SU-DHL-6 (cell line): ENCODE measurements around the gene DMC1.

Experiments
- H2AFZ ChIP-seq: fragments of 200-600 bp; sonication (generic); 2 replicates; pipeline ENCODE4 v1.6.1; 2014; ENCODE audit warnings: low read depth, mild to moderate bottlenecking, moderate library complexity, mixed read lengths, antibody characterized with exemption, low read length; ENCODE audit not compliant: severe bottlenecking
- H3F3A ChIP-seq: fragments of 200-600 bp; shearing (Covaris generic); 2 replicates; pipeline ENCODE4 v1.6.0; 2016; ENCODE audit warnings: antibody characterized with exemption, mild to moderate bottlenecking; ENCODE audit not compliant: insufficient read depth
- H3K27ac ChIP-seq: fragments of 200-600 bp; sonication (generic); 2 replicates; pipeline ENCODE4 v1.5.1; 2016; ENCODE audit warnings: low read depth, mild to moderate bottlenecking, low read length, moderate library complexity, mixed read lengths
- H3K27me3 ChIP-seq: fragments of 200-600 bp; sonication (generic), shearing (Covaris generic); 2 replicates; pipeline ENCODE4 v1.6.0; 2014; ENCODE audit warnings: mild to moderate bottlenecking, low read length
- H3K36me3 ChIP-seq: fragments of 200-600 bp; sonication (generic); 2 replicates; pipeline ENCODE4 v1.6.1; 2014; ENCODE audit warnings: mild to moderate bottlenecking, low read length, mixed read lengths
- H3K4me2 ChIP-seq: fragments of 300-600, 200-600 bp; shearing (Covaris generic), sonication (generic); 2 replicates; pipeline ENCODE4 v1.6.0; 2014; ENCODE audit warnings: low read length, low read depth, mild to moderate bottlenecking; ENCODE audit not compliant: poor library complexity, severe bottlenecking
- H3K4me3 ChIP-seq: fragments of 200-600 bp; sonication (generic); 2 replicates; pipeline ENCODE4 v1.5.1; 2014; ENCODE audit warnings: antibody characterized with exemption, low read length, mild to moderate bottlenecking, mixed read lengths; ENCODE audit not compliant: insufficient read depth, poor library complexity, severe bottlenecking
- H3K79me2 ChIP-seq: fragments of 200-600 bp; sonication (generic); 2 replicates; pipeline ENCODE4 v1.6.1; 2014; ENCODE audit warnings: mild to moderate bottlenecking, low read length, moderate library complexity; ENCODE audit not compliant: insufficient read depth
- H3K9ac ChIP-seq: fragments of 200-600 bp; sonication (generic); 2 replicates; pipeline ENCODE4 v1.7.0; 2014; ENCODE audit warnings: mild to moderate bottlenecking, low read length
- H3K9me2 ChIP-seq: fragments of 200-600 bp; sonication (generic); replicated peaks from 2 replicates; pipeline ENCODE4 v1.6.1; 2014; ENCODE audit warnings: low read length; ENCODE audit not compliant: insufficient read depth
- H3K9me3 ChIP-seq: fragments of 200-600 bp; sonication (generic); 2 replicates; pipeline ENCODE4 v1.6.1; 2014; ENCODE audit warnings: low read length, mixed read lengths; ENCODE audit not compliant: insufficient read depth
- H4K20me1 ChIP-seq: fragments of 200-600 bp; sonication (generic); 2 replicates; pipeline ENCODE4 v1.6.1; 2014; ENCODE audit warnings: low read depth, mild to moderate bottlenecking, antibody characterized with exemption, low read length, moderate library complexity, mixed read lengths
- EZH2phosphoT487 ChIP-seq: fragments of 200-600 bp; sonication (generic), shearing (Covaris generic); conservative IDR thresholded peaks from 2 replicates; pipeline ENCODE4 v1.6.1; 2018; ENCODE audit warnings: mild to moderate bottlenecking, antibody characterized with exemption, low read length, moderate library complexity, mixed read lengths
- TF ChIP-seq, protein P1 (sequence below): fragments of 200-600 bp; sonication (generic); IDR thresholded peaks from one replicate; pipeline ENCODE4 v1.5.1; 2017; ENCODE audit warnings: antibody characterized with exemption, mild to moderate bottlenecking, low read length, moderate library complexity; ENCODE audit not compliant: insufficient read depth, poor library complexity, severe bottlenecking

The DMC1 gene

GRCh38 chr22:38479096-38479837 is 90.7 kb downstream of the DMC1 start:
- Histone ChIP-seq H3K27me3 (no peaks in the 10 kb centered on the region), H3K9me2 (no peaks in the 10 kb centered on the region), H3K4me2 (no peak overlapping the region), H3K79me2 (no peaks in the 10 kb centered on the region), H3K4me3 (no peak overlapping the region), H4K20me1 (0 out of 2 replicates have a peak, but pooled peaks cover 3% of the 10 kb centered on the region), H3K9me3 (no peaks in the 10 kb centered on the region), H3K27ac (no peak overlapping the region), H3K9ac (no peak overlapping the region), H2AFZ (no peak overlapping the region), H3F3A (peaks cover 30% of the 10 kb centered on the region), H3K36me3 (peaks cover 18% of the 10 kb centered on the region)
- TF ChIP-seq, protein P1, sequence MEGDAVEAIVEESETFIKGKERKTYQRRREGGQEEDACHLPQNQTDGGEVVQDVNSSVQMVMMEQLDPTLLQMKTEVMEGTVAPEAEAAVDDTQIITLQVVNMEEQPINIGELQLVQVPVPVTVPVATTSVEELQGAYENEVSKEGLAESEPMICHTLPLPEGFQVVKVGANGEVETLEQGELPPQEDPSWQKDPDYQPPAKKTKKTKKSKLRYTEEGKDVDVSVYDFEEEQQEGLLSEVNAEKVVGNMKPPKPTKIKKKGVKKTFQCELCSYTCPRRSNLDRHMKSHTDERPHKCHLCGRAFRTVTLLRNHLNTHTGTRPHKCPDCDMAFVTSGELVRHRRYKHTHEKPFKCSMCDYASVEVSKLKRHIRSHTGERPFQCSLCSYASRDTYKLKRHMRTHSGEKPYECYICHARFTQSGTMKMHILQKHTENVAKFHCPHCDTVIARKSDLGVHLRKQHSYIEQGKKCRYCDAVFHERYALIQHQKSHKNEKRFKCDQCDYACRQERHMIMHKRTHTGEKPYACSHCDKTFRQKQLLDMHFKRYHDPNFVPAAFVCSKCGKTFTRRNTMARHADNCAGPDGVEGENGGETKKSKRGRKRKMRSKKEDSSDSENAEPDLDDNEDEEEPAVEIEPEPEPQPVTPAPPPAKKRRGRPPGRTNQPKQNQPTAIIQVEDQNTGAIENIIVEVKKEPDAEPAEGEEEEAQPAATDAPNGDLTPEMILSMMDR, result no peak
- no peak for TF ChIP-seq EZH2phosphoT487

DNA sequence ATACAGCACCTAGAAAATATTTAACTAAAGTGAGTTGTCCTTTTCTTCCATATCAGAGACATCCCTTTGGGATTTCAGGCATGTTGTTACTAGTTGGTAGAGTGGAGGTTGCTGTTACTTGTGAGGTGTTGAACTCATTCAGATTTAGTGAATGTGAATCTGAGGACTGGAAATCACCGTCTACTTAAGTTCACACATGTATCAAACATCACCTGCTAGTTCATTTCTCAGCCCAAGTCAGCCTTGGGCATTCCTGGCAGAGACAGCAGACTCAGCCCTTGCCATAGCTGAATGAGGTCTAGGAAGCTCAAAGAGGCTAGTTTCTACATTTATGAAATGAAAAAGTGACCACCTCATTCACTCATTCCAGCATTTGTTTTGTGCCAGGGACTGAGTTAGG is 92.4 kb downstream of the DMC1 start:
- H3K36me3 ChIP-seq, result peaks cover under 1% of the 10 kb centered on the region
- no peaks in the 10 kb centered on the region for H3K27me3 ChIP-seq
- no peaks in the 10 kb centered on the region for H3K79me2 ChIP-seq
- TF ChIP-seq, protein P1, result no peak
- TF ChIP-seq EZH2phosphoT487, result no peak
- H3K9ac ChIP-seq, result no peak overlapping the region
- peaks cover 15% of the 10 kb centered on the region for H3F3A ChIP-seq
- H3K9me3 ChIP-seq, result no peaks in the 10 kb centered on the region
- no peak overlapping the region for H2AFZ ChIP-seq
- H3K27ac ChIP-seq, result no peak overlapping the region
- H3K4me3 ChIP-seq, result no peak overlapping the region
- no peak overlapping the region for H3K4me2 ChIP-seq
- no peaks in the 10 kb centered on the region for H3K9me2 ChIP-seq
- H4K20me1 ChIP-seq, result 0 out of 2 replicates have a peak, but pooled peaks cover 2% of the 10 kb centered on the region

- H2AFZ ChIP-seq, result no peak overlapping the region
- TF ChIP-seq, protein P1, result no peak
- TF ChIP-seq EZH2phosphoT487, result no peak
These were observed 95.9 kb downstream of the DMC1 start for GRCh38 chr22:38474003-38474607.

More at GRCh38 chr22:38474003-38474607, 95.9 kb downstream of the DMC1 start:
- Histone ChIP-seq H3K4me2 (no peak overlapping the region), H3K4me3 (no peak overlapping the region), H3K79me2 (no peaks in the 10 kb centered on the region), H4K20me1 (no peaks in the 10 kb centered on the region), H3K9me3 (no peaks in the 10 kb centered on the region), H3K27ac (no peak overlapping the region), H3K27me3 (no peaks in the 10 kb centered on the region), H3K9ac (no peak overlapping the region), H3F3A (no peaks in the 10 kb centered on the region; the same call in 1 of the 2 replicates), H3K9me2 (no peaks in the 10 kb centered on the region), H3K36me3 (no peaks in the 10 kb centered on the region)
